HG03103 (cell line): Measurements from ENCODE around the gene KCNMB1.
"Not testable (repeated sequence)": the region's sequence is repeated elsewhere in the genome, so short reads cannot be mapped to it uniquely, and the experiment has no call there.

ENCODE experiments used
- ATAC-seq: cut with Tn5 transposase; IDR thresholded peaks from one replicate; pipeline ENCODE4 v1.9.1; 2021; ENCODE audit warnings: low read depth; ENCODE audit not compliant: unreplicated experiment

Gene KCNMB1

GRCh38 chr5:170380361-170380951 is 8.7 kb downstream of the KCNMB1 start:
- ATAC-seq, result no peak

GRCh38 chr5:170378740-170379139 is 10.4 kb downstream of the KCNMB1 start:
- ATAC-seq, result no peak

DNA sequence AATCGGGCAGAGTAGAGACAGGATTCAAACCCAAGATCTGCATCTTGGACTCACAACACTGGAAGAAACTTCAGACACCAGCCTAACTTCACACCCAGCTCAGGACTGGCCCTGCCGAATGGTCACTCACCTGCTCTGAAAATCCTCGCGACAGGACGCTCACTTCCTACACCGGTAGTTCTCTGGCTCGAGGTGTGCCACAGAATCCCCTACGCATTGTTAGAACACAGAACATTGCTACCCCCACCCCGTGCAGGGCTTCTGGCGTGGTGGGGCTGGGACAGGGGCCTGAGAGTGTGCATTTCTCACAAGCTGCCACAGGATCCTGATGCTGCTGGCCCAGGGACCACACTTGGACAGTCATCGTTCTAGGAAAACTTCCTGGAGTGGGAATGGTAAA is 12.1 kb downstream of the KCNMB1 start:
- no peak for ATAC-seq

GRCh38 chr5:170376526-170376925 is 12.6 kb downstream of the KCNMB1 start:
- not testable (repeated sequence) for ATAC-seq

GRCh38 chr5:170375283-170375682 is 13.9 kb downstream of the KCNMB1 start:
- ATAC-seq, result no peak

- no peak for ATAC-seq
These were observed 16.2 kb downstream of the KCNMB1 start for GRCh38 chr5:170372971-170373370.

GRCh38 chr5:170368586-170368985 is 20.6 kb downstream of the KCNMB1 start:
- ATAC-seq, result no peak

DNA sequence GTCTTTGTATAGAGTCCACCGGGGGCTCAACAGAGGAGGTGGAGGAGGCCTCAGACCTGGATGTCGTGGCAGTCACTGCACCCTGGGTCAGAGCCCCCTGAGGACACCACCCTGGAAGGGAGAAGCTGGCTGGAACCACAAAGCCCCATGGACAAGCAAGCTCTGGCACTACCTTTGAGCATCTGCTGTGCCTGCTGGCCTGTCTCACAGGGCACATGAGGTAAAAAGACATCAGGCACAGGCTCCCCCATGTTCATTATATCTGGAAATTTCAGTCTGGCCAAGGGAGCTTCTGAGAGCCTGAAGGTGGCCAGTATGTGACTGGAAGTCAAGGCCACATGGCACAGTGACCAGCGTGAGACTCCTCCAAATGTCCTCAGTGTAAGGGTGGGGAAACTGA is 22.9 kb downstream of the KCNMB1 start:
- no peak for ATAC-seq

- no peak for ATAC-seq
These were observed 23.3 kb downstream of the KCNMB1 start for GRCh38 chr5:170365831-170366230.

- no peak for ATAC-seq
These were observed 24.2 kb downstream of the KCNMB1 start for GRCh38 chr5:170365011-170365410.

DNA sequence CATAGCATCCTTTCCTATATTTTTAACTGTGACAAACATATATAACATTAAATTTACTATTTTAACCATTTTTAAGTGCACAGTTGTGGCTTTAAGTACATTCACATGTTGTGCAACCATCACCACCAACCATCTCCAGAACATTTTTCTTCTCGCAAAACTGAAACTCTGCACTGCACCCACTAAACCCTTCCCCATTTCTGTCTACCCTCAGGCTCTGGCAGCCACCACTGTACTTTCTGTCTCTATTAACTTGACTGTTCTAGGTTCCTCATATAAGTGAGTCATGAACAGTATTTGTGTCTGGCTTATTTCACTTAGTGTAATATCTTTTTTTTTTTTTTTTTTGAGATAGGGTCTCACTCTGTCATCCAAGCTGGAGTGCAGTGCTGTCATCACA is 25.5 kb downstream of the KCNMB1 start:
- ATAC-seq, result no peak

DNA sequence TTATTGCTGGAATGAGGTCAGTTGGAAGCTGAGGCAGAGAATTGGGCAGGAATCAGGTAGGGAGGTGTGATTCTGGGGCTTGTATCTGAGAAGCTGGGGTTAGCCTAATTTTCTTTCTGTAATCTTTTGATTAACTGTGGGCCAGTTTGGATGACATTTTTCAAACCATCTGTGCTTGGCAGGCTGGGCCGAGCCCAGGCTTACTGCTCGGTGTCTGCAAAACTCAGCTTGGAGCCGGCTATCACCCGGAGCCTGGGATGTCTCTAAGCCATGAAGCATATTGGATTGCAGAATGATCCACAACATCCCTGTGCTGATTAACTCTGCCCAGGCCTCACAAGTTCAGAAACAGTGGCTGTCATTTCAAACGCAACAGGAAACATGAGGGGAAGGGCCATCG is 26.5 kb downstream of the KCNMB1 start:
- no peak for ATAC-seq

- ATAC-seq, result no peak
These were observed 27.1 kb downstream of the KCNMB1 start for GRCh38 chr5:170362102-170362501.

GRCh38 chr5:170361616-170362015 is 27.6 kb downstream of the KCNMB1 start:
- no peak for ATAC-seq

DNA sequence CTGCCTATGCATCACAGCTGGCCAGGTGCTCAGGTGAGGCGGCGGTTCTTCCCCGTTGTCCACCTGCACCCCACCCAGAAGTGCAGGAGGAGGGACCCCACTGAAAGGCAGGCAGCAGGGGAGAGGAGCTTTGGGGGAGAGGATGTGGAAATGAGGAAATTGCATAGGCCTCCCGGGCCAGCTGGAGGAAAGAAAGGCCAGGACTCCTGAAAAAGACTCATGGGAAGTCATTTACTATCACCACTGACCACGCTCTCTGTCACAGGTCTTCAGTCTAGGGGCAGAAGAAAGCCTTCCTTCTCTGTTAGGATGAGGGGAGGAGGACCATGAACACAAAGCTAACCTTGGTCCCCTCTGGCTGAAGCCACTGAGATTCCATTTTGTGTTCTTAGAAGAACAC is 28.1 kb downstream of the KCNMB1 start:
- no peak for ATAC-seq

GRCh38 chr5:170360709-170361108 is 28.5 kb downstream of the KCNMB1 start:
- ATAC-seq, result no peak

DNA sequence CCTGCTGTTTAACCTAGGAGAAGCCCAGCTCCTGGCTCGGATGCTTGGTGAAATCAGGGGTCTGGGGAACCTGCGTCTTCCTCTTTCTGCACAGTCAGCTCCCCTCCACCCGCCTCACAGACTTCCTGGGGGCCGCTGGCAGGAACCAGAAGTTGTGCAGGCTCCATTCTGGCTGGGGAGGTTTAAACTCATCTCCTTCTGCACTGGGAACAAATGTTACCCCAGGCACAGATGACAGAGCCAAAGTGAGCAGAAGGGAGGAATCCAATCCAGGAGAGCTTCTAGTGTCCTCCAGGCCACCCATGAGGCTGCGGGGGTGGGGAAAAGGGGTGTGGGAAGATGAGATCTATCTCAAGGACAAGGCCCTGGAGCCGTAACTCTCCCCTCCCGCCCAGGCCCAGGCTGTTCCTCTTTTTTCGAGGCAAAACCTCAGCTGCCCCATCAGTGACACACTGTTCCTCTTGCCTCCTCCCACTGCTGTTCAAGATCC is 31.2 kb downstream of the KCNMB1 start:
- no peak for ATAC-seq

DNA sequence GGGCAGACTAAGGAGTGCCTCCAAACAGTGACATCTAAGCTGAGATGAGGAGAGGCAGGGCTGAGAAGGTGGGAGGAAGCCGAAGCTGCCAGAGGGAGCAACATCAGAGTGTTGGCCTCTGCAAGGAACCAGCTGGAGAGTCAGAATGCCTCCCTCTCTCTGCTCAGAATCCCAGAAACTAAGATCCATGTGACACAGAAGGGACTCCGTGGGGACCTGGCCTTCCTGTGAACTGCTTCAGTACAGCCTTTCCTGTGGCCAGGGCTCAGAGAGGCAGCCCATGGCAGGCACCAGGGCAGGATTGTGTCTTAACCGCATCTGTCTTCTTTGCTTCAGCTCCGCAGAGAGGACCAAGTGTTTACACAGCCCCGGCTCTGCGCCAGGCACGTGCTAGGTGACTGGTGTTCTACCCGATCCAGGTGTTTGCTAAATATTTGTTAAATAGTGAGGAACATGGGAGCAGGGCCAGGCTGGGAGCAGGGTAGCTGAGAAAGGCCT is 33.5 kb downstream of the KCNMB1 start:
- ATAC-seq, result no peak

DNA sequence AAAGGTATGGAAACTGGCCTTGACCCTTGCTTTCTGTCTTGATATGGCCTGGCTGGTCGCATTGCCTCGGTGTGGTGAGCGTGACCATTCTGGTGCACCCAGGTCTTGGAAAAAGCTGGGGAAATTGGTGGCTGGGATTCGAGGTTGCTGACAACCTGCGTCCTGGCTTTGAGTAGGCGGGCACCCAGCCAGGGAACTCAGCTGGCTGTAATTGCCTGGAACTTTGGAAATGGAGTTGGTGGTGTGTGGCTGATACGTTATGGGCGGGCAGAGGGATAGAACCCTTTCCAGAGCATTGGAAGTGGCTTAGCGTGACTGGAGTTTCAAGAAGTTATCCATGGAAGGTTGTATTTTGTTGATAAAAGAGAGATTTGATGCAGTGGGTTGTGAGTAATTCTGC is 35.2 kb downstream of the KCNMB1 start:
- ATAC-seq, result no peak

DNA sequence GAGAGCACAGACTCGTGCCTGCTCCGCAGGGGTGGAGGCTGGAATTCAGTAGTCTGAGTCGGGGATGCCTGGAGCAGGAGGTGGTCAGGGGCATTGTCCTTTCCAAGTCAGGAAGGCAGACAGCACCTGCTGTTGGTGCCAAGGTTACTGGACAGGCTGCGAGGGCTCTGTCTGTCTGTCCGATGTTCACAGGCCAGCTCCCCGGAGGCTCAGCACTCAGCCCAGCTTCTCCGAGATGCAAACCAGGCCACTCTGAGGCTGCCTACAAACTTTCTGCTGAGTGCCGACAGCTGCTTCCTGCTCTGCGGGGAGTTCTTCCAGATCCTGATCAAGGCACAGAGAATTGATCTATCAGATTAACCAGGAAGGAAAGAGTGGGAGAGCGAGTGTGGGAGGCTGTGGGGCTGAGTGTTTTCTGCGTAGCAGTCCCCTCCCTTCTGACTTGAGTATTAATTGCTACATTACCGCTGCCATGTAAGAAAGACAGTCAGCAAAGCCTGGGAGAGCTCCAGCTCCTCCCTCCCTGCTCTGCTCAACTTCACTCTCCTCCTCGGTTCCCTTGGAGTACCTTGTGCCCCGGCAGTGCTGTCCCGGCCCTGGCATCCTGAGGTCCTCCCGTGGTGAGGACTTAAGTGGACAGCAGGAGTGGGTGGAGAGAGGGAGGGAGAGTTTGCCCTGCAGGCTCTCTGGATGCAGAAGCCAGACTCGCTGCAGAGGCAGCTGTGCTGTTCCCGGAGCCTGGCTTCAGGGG is 36.0 kb downstream of the KCNMB1 start:
- ATAC-seq, result no peak

- no peak for ATAC-seq
These were observed 41.0 kb downstream of the KCNMB1 start for GRCh38 chr5:170348137-170348633.

GRCh38 chr5:170347022-170347567 is 42.1 kb downstream of the KCNMB1 start:
- ATAC-seq, result no peak
